Measurements from ENCODE around the gene ACSS1.
A peak's percentile ranks its signal among the peaks of the same experiment; 100 is the strongest.

ACSS1 gene

DNA sequence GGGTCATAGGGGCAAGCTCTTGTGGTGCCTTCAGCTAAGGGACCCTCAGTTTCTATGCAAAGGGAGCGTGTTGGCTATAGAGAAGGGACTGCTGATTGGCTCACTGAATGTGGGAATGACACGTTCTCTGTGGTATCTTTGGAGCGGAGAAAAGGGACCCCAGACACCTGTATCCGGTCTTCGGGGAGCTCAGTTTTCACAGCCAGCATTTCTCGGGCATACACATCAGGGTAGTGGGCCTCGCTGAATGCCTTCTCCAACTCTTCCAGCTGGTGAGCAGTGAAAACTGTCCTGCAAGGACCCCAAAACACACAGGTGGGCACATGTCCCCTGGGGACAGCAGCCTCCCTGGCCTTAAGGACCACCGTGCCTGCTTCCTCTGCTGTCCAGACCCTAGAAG, 20.7 kb upstream of the ACSS1 start:
- H3K4me3 ChIP-seq (ENCODE audit: control insufficient read depth, low read depth, low read length) = no peak overlapping the region
- TF ChIP-seq, protein P1, sequence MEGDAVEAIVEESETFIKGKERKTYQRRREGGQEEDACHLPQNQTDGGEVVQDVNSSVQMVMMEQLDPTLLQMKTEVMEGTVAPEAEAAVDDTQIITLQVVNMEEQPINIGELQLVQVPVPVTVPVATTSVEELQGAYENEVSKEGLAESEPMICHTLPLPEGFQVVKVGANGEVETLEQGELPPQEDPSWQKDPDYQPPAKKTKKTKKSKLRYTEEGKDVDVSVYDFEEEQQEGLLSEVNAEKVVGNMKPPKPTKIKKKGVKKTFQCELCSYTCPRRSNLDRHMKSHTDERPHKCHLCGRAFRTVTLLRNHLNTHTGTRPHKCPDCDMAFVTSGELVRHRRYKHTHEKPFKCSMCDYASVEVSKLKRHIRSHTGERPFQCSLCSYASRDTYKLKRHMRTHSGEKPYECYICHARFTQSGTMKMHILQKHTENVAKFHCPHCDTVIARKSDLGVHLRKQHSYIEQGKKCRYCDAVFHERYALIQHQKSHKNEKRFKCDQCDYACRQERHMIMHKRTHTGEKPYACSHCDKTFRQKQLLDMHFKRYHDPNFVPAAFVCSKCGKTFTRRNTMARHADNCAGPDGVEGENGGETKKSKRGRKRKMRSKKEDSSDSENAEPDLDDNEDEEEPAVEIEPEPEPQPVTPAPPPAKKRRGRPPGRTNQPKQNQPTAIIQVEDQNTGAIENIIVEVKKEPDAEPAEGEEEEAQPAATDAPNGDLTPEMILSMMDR (IDR thresholded peaks at IDR 0.05; ENCODE audit: control insufficient read depth, insufficient read depth, low read depth, low read length, missing control alignments) = no peak
- no peak for DNase-seq (ENCODE audit: low read depth)

DNA sequence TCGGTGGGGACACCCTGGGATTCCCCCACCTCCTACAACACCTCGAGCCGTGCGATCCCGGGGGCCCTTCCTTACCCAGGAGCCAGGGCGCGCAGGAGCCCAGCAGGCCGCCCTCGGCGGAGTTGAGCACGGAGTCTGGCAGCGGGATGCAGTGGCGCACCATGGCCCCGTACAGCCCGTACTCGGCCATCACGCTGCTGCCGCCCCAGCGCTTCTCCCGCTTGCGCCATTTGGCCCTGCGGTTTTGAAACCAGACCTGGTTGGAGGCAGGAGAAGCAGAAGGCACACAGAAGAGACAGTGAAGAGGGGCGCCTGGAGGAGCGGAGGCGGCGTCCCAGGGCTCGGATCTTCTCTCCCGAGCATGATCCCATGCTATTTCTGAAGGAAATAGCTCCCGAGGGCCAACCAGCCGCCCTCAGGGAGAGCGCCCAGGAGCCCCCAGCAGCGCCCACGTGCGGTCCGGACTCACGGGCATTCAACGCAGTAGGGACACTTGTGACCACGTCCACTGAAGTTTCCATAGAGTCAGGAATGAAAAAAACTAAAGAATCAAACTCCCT, 19.8 kb upstream of the ACSS1 start:
- TF ChIP-seq, protein P1 (IDR thresholded peaks at IDR 0.05; ENCODE audit: control insufficient read depth, insufficient read depth, low read depth, low read length, missing control alignments) = no peak
- H3K4me3 ChIP-seq (ENCODE audit: control insufficient read depth, low read depth, low read length) = peak overlapping the region; percentile 31
- no peak for DNase-seq (ENCODE audit: low read depth)

DNA sequence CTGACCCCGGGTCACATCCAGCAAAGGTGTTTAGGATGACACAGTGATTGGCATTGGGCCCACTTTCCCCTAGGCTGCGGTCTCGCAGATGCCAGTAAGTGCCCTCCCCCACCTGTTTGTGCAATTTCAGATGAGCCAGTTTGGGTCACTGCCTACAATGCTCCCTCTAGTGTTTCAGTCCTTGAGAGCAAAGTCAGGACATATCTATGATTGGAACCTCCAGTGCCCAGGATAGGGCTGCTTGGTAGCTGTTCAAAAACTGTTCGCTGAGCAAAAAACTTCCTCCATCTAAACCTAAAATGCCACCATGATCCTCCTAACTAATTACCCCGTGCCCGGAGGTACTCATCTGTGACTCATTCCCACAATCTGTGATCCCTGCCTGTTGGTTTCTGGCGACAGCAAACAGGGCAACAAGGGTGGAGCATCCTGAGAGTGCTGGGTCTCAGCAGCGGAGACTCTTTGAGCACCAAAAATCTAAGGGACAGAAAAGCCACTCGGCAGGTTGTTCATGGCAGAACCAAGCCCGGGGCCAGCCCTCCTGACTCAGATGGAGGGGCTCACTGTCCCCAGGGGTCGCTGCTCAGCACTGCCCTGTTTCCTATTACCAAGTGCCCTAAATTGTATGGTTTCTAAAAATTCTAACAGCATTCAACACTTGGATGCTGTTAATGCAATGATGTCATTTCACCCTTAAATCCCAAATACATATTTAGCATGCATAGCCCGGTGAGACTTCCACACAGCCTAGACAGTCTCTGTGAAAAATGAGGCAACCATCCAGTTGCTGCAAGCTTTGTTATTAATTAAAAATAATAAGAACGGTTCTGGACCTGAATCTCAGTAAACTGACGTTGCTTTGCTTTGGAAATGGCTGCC, 19.0 kb upstream of the ACSS1 start:
- TF ChIP-seq, protein P1 (IDR thresholded peaks at IDR 0.05; ENCODE audit: control insufficient read depth, insufficient read depth, low read depth, low read length, missing control alignments) = peak; percentile 32
- H3K4me3 ChIP-seq (ENCODE audit: control insufficient read depth, low read depth, low read length) = peak overlapping the region; percentile 31
- DNase-seq (ENCODE audit: low read depth) = no peak

DNA sequence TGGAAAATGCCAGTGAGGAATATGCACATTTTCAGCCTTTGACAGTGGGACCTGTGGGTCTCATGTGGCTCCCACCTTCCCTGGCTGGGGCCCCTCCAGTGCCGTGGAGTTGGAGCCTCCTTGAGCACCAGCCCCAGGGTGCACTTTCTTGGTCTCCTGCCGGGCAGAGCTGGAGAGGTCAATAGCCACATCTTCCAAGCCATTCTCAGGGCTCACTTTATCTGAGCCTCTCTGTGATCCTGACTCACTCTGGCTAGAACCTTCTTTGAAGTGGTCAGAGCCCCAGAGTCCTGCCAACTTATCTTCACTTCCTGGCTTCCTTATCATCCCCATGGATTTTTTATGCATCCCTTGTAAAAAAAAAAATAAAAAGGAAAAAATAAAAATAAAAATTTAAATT, 18.3 kb upstream of the ACSS1 start:
- H3K4me3 ChIP-seq (ENCODE audit: control insufficient read depth, low read depth, low read length) = no peak overlapping the region
- TF ChIP-seq, protein P1 (IDR thresholded peaks at IDR 0.05; ENCODE audit: control insufficient read depth, insufficient read depth, low read depth, low read length, missing control alignments) = no peak
- no peak for DNase-seq (ENCODE audit: low read depth)

DNA sequence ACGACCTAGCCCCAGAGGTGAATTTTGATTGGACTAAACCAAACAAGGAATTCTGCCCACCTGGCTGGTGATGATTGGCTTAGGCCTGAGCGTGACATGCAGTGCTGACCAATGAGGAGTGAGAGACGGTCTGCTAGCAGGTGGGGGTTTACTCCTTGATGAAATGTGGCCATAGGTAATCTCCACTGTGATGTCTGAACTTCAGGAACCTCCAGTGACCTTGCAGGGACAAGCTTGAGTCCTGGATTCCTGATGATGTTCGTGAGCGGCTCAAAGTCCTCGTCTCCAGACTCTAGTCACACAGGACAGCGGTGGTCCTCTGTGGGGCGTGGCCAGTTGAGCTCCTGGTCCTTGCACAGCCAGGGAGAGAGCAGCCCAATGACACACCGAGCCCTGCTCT, 15.6 kb upstream of the ACSS1 start:
- no peak overlapping the region for H3K4me3 ChIP-seq (ENCODE audit: control insufficient read depth, low read depth, low read length)
- no peak for DNase-seq (ENCODE audit: low read depth)
- TF ChIP-seq, protein P1 (IDR thresholded peaks at IDR 0.05; ENCODE audit: control insufficient read depth, insufficient read depth, low read depth, low read length, missing control alignments) = no peak

DNA sequence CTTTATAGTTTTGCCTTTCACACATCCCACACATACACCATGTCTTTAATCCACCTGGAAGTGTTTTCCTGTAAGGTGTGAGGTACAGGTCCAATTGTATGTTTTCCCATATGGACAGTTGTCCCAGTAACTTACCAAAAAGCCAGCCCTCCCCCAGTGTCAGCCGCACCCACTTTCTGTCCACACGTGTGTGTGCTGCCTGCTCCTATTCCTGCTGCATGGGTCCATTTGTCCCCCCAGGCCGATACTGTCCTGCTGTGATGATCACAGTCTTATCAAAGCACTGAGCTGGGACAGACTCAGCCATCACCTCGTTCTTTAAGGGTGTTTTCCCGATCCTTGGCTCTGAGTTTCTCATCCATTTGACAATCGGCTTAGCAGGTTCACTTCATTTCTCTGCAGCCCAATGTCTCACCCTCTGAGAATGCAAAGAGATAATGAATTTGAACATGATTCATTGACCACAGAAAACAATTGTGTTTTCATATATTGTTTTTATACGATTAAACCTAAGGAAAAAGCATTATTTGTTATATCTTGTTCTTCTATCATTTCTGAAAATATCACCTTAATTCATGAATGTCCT, 14.4 kb upstream of the ACSS1 start:
- TF ChIP-seq, protein P1 (IDR thresholded peaks at IDR 0.05; ENCODE audit: control insufficient read depth, insufficient read depth, low read depth, low read length, missing control alignments) = no peak
- H3K4me3 ChIP-seq (ENCODE audit: control insufficient read depth, low read depth, low read length) = no peak overlapping the region
- no peak for DNase-seq (ENCODE audit: low read depth)

Data from AG09309 (cell line).